Activated T-cell treated with anti-CD3 and anti-CD28 coated beads, Interleukin-2, amount 50 U/mL, for 72 hours (primary cell): ENCODE measurements around the gene CENPP. TPM values are rescaled to one million over a fixed set of nuclear protein-coding genes. Genes with fewer than 3 reads are reported as not detected.

ENCODE experiments used
- ATAC-seq, 2 donors: fragments of 150-1000 bp; cut with Tn5 transposase; replicated peaks in 1 of 2; 2 replicates each; pipeline ENCODE4 v1.10.0; 2021; ENCODE audit warnings: moderate library complexity in 2 of 2, mild to moderate bottlenecking in 1 of 2
- DNase-seq, 2 donors: peaks; one replicate each; pipeline ENCODE4 v3.0.0; 2021 to 2022; ENCODE audit warnings: mixed read lengths in 1 of 2
- H3K27ac Mint-ChIP-seq: one replicate; pipeline ENCODE4 v1.8.0; 2022; ENCODE audit warnings: mild to moderate bottlenecking, moderate library complexity, mixed read lengths
- H3K27me3 Mint-ChIP-seq: one replicate; pipeline ENCODE4 v1.8.0; 2022; ENCODE audit warnings: low read depth, mixed read lengths
- H3K36me3 Mint-ChIP-seq, 2 donors: one replicate each; pipeline ENCODE4 v1.8.0; 2022; ENCODE audit warnings: mixed read lengths in 2 of 2, mild to moderate bottlenecking in 1 of 2; ENCODE audit not compliant: insufficient read depth in 2 of 2
- H3K4me1 Mint-ChIP-seq: one replicate; pipeline ENCODE4 v1.8.0; 2022; ENCODE audit warnings: low read depth, mixed read lengths
- H3K4me3 Mint-ChIP-seq, 2 donors: one replicate each; pipeline ENCODE4 v1.8.0; 2022; ENCODE audit warnings: mild to moderate bottlenecking in 2 of 2, mixed read lengths in 2 of 2, moderate library complexity in 2 of 2
- H3K9me3 Mint-ChIP-seq, 2 donors: one replicate each; pipeline ENCODE4 v1.8.0; 2022; ENCODE audit warnings: mixed read lengths in 2 of 2
- total RNA-seq, 2 donors: library from RNA; stranded (reverse); gene quantifications; one replicate each; pipeline ENCODE4 v1.2.3, GENCODE V29; 2022

The CENPP gene
- total RNA-seq, 2 donors from 2014 or later: 25.2 to 28.2 TPM

GRCh38 chr9:92295240-92295790 lies 30.4 kb upstream of the CENPP start:
- Mint-ChIP-seq H3K4me3 (peak overlapping the region; percentile 0 to 28), H3K27me3 (no peaks in the 10 kb centered on the region)

GRCh38 chr9:92295827-92296258 lies 29.9 kb upstream of the CENPP start:
- peak overlapping the region in 1 of 2 donors; percentile 28 for H3K4me3 Mint-ChIP-seq
- DNase-seq: no peak
- peak overlapping the region; percentile 89 for H3K27ac Mint-ChIP-seq
- H3K27me3 Mint-ChIP-seq: no peaks in the 10 kb centered on the region
- H3K9me3 Mint-ChIP-seq: no peaks in the 10 kb centered on the region
- H3K36me3 Mint-ChIP-seq: peaks cover 11 to 36% of the 10 kb centered on the region in 2 donors
- H3K4me1 Mint-ChIP-seq: peaks cover 61% of the 10 kb centered on the region
- ATAC-seq: no peak

More at GRCh38 chr9:92295240-92295790, 30.4 kb upstream of the CENPP start:
- peak overlapping the region; percentile 81 for H3K27ac Mint-ChIP-seq
- H3K36me3 Mint-ChIP-seq: peaks cover 11 to 39% of the 10 kb centered on the region in 2 donors
- H3K4me1 Mint-ChIP-seq: peaks cover 66% of the 10 kb centered on the region
- DNase-seq: no peak
- H3K9me3 Mint-ChIP-seq: no peaks in the 10 kb centered on the region
- ATAC-seq: no peak

- no peak for ATAC-seq
- no peaks in the 10 kb centered on the region for H3K9me3 Mint-ChIP-seq
- no peak for DNase-seq
- H3K4me3 Mint-ChIP-seq: peak overlapping the region; percentile 42 to 87
- peaks cover 43% of the 10 kb centered on the region for H3K4me1 Mint-ChIP-seq
- peak overlapping the region; percentile 97 for H3K27ac Mint-ChIP-seq
- H3K27me3 Mint-ChIP-seq: no peaks in the 10 kb centered on the region
- H3K36me3 Mint-ChIP-seq: peaks cover 9 to 25% of the 10 kb centered on the region in 2 donors
These were observed 28.1 kb upstream of the CENPP start for GRCh38 chr9:92297611-92298010.

GRCh38 chr9:92298036-92298435 lies 27.7 kb upstream of the CENPP start:
- Mint-ChIP-seq H3K27me3 (no peaks in the 10 kb centered on the region), H3K4me3 (peak overlapping the region; percentile 42 to 87), H3K9me3 (no peaks in the 10 kb centered on the region), H3K4me1 (peaks cover 39% of the 10 kb centered on the region), H3K27ac (peak overlapping the region; percentile 97), H3K36me3 (peaks cover 6 to 25% of the 10 kb centered on the region in 2 donors)
- DNase-seq: no peak
- no peak for ATAC-seq

- Mint-ChIP-seq H3K4me1 (peaks cover 31% of the 10 kb centered on the region), H3K36me3 (peaks cover 4 to 21% of the 10 kb centered on the region in 2 donors), H3K9me3 (no peaks in the 10 kb centered on the region), H3K27ac (peak overlapping the region; percentile 1), H3K4me3 (no peak overlapping the region), H3K27me3 (no peaks in the 10 kb centered on the region)
- ATAC-seq: no peak
- DNase-seq: no peak
These were observed 26.6 kb upstream of the CENPP start for GRCh38 chr9:92299116-92299515.

- H3K4me3 Mint-ChIP-seq: no peak overlapping the region
- H3K4me1 Mint-ChIP-seq: peaks cover 16% of the 10 kb centered on the region
- peak overlapping the region; percentile 22 for H3K27ac Mint-ChIP-seq
- peaks cover 6 to 27% of the 10 kb centered on the region in 2 donors for H3K36me3 Mint-ChIP-seq
- no peaks in the 10 kb centered on the region for H3K9me3 Mint-ChIP-seq
- DNase-seq (no peak), ATAC-seq (no peak)
- H3K27me3 Mint-ChIP-seq: no peaks in the 10 kb centered on the region
These were observed 24.8 kb upstream of the CENPP start for GRCh38 chr9:92300936-92301335.

GRCh38 chr9:92308893-92309292 lies 16.9 kb upstream of the CENPP start:
- ATAC-seq: no peak
- H3K27ac Mint-ChIP-seq: peak overlapping the region; percentile 55
- no peak overlapping the region for H3K4me3 Mint-ChIP-seq
- H3K4me1 Mint-ChIP-seq: peaks cover 12% of the 10 kb centered on the region
- no peaks in the 10 kb centered on the region for H3K9me3 Mint-ChIP-seq
- no peaks in the 10 kb centered on the region for H3K27me3 Mint-ChIP-seq
- H3K36me3 Mint-ChIP-seq: peaks cover 13 to 45% of the 10 kb centered on the region in 2 donors
- DNase-seq: no peak

GRCh38 chr9:92310562-92310961 lies 15.2 kb upstream of the CENPP start:
- DNase-seq (no peak), ATAC-seq (no peak)
- H3K27ac Mint-ChIP-seq: no peak overlapping the region
- no peaks in the 10 kb centered on the region for H3K9me3 Mint-ChIP-seq
- peaks cover 27% of the 10 kb centered on the region for H3K4me1 Mint-ChIP-seq
- H3K4me3 Mint-ChIP-seq: no peak overlapping the region
- H3K27me3 Mint-ChIP-seq: no peaks in the 10 kb centered on the region
- peaks cover 12 to 43% of the 10 kb centered on the region in 2 donors for H3K36me3 Mint-ChIP-seq

- Mint-ChIP-seq H3K4me3 (peak overlapping the region in 1 of 2 donors; percentile 32), H3K4me1 (peaks cover 33% of the 10 kb centered on the region), H3K27ac (peak overlapping the region; percentile 90), H3K9me3 (no peaks in the 10 kb centered on the region), H3K36me3 (peaks cover 15 to 36% of the 10 kb centered on the region in 2 donors), H3K27me3 (no peaks in the 10 kb centered on the region)
- ATAC-seq: no peak
- no peak for DNase-seq
These were observed 12.7 kb upstream of the CENPP start for GRCh38 chr9:92312887-92313623.

- Mint-ChIP-seq H3K27ac (peak overlapping the region; percentile 90), H3K27me3 (no peaks in the 10 kb centered on the region), H3K4me1 (peaks cover 33% of the 10 kb centered on the region), H3K9me3 (no peaks in the 10 kb centered on the region), H3K36me3 (peaks cover 17 to 36% of the 10 kb centered on the region in 2 donors), H3K4me3 (peak overlapping the region in 1 of 2 donors; percentile 32)
- DNase-seq (no peak), ATAC-seq (no peak)
These were observed 12.1 kb upstream of the CENPP start for GRCh38 chr9:92313624-92314012.

- Mint-ChIP-seq H3K4me3 (peak overlapping the region in 1 of 2 donors; percentile 62), H3K36me3 (peaks cover 9 to 33% of the 10 kb centered on the region in 2 donors), H3K27me3 (no peaks in the 10 kb centered on the region), H3K4me1 (peaks cover 40% of the 10 kb centered on the region), H3K9me3 (no peaks in the 10 kb centered on the region), H3K27ac (peak overlapping the region; percentile 91)
- DNase-seq (no peak), ATAC-seq (peak in 1 of 2 donors; percentile 68)
These were observed 10.3 kb upstream of the CENPP start for GRCh38 chr9:92315456-92315855.

- no peak for DNase-seq
- Mint-ChIP-seq H3K27ac (peak overlapping the region; percentile 99), H3K9me3 (no peaks in the 10 kb centered on the region), H3K4me1 (peaks cover 40% of the 10 kb centered on the region), H3K36me3 (peaks cover 6 to 15% of the 10 kb centered on the region in 2 donors), H3K4me3 (peak overlapping the region; percentile 98), H3K27me3 (no peaks in the 10 kb centered on the region)
- ATAC-seq: no peak
These were observed 1.3 kb upstream of the CENPP start for GRCh38 chr9:92324431-92324830.

- ATAC-seq (peak in 1 of 2 donors; percentile 27), DNase-seq (no peak)
- Mint-ChIP-seq H3K27ac (peak overlapping the region; percentile 99), H3K27me3 (no peaks in the 10 kb centered on the region), H3K9me3 (no peaks in the 10 kb centered on the region), H3K4me3 (peak overlapping the region; percentile 98), H3K4me1 (peaks cover 36% of the 10 kb centered on the region), H3K36me3 (peaks cover 6 to 13% of the 10 kb centered on the region in 2 donors)
These were observed 874 bp upstream of the CENPP start for GRCh38 chr9:92324889-92325268.
